Skeletal muscle tissue (tissue), 4 donors: ENCODE measurements around the gene SYNE1. TPM values are rescaled to one million over a fixed set of nuclear protein-coding genes. Genes with fewer than 3 reads are reported as not detected.
A peak's percentile ranks its signal among the peaks of the same experiment; 100 is the strongest.

Experiments
- H3K27ac ChIP-seq: one replicate; pipeline ENCODE4 v1.7.0; 2013; ENCODE audit warnings: mild to moderate bottlenecking, low read depth, low read length, inconsistent platforms
- H3K27me3 ChIP-seq, 3 donors: one replicate each; pipeline ENCODE4 v1.7.0; 2013; ENCODE audit warnings: low read length in 3 of 3; ENCODE audit not compliant: control insufficient read depth in 3 of 3, insufficient read depth in 3 of 3
- H3K36me3 ChIP-seq, 3 donors: one replicate each; pipeline ENCODE4 v1.7.0; 2013; ENCODE audit warnings: low read length in 3 of 3; ENCODE audit not compliant: control insufficient read depth in 3 of 3, insufficient read depth in 3 of 3
- H3K4me1 ChIP-seq, 3 donors: one replicate each; pipeline ENCODE4 v1.7.0; 2013; ENCODE audit warnings: low read length in 3 of 3, mild to moderate bottlenecking in 3 of 3; ENCODE audit not compliant: control insufficient read depth in 3 of 3, insufficient read depth in 3 of 3
- H3K4me3 ChIP-seq, 3 donors: one replicate each; pipeline ENCODE4 v1.7.0; 2013; ENCODE audit warnings: low read length in 3 of 3
- H3K9ac ChIP-seq, 3 donors: one replicate each; pipeline ENCODE4 v1.7.0; 2013; ENCODE audit warnings: low read length in 3 of 3, mild to moderate bottlenecking in 3 of 3, moderate library complexity in 2 of 3, low read depth in 1 of 3
- H3K9me3 ChIP-seq, 3 donors: one replicate each; pipeline ENCODE4 v1.7.0; 2013; ENCODE audit warnings: low read length in 3 of 3; ENCODE audit not compliant: control insufficient read depth in 3 of 3
- total RNA-seq: library from RNA; depleted of rRNA; stranded (reverse); fragments of >200 nt; gene quantifications from one replicate; pipeline ENCODE4 v1.2.3, GENCODE V29; 2014
- donor health status: Osteomylitis.

SYNE1 gene
- total RNA-seq, 1 donor from 2014 or later: 195 TPM

DNA sequence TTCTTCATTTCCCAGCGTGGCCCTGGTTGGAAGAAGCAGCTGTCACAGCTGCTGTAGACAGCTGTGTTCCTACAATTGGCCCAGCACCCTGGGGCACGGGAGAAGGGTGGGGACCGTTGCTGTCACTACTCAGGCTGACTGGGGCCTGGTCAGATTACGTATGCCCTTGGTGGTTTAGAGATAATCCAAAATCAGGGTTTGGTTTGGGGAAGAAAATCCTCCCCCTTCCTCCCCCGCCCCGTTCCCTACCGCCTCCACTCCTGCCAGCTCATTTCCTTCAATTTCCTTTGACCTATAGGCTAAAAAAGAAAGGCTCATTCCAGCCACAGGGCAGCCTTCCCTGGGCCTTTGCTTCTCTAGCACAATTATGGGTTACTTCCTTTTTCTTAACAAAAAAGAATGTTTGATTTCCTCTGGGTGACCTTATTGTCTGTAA, 537.0 kb downstream of the SYNE1 start:
- peaks cover 0 to 3% (median 0%) of the 10 kb centered on the region in 3 donors for H3K36me3 ChIP-seq
- H3K4me1 ChIP-seq: peaks cover 22 to 40% (median 24%) of the 10 kb centered on the region in 3 donors
- no peaks in the 10 kb centered on the region for H3K9me3 ChIP-seq
- peak overlapping the region in 1 of 3 donors; percentile 33 for H3K9ac ChIP-seq
- no peaks in the 10 kb centered on the region for H3K27me3 ChIP-seq
- H3K4me3 ChIP-seq: peak overlapping the region in 2 of 3 donors; percentile 20 to 24
- H3K27ac ChIP-seq: peak overlapping the region; percentile 80

DNA sequence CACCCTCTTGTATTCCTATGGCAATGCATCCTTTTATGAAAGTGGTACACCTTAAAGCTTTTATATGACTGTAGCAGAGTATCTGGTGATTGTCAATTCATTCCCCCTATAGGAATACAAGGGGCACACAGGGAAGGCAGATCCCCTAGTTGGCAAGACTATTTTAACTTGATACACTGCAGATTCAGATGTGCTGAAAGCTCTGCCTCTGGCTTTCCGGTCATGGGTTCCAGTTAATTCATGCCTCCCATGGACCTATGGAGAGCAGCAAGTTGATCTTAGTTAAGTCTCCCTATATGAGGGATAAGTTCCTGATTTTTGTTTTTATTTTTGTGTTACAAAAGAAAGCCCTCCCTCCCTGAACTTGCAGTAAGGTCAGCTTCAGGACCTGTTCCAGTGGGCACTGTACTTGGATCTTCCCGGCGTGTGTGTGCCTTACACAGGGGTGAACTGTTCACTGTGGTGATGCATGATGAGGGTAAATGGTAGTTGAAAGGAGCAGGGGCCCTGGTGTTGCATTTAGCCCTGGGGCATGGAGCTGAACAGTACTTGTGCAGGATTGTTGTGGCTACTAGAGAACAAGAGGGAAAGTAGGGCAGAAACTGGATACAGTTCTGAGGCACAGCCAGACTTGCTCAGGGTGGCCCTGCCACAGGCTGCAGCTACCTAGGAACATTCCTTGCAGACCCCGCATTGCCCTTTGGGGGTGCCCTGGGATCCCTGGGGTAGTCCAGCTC, 537.5 kb downstream of the SYNE1 start:
- peak overlapping the region; percentile 80 for H3K27ac ChIP-seq
- H3K9ac ChIP-seq: peak overlapping the region in 1 of 3 donors; percentile 33
- peak overlapping the region in 2 of 3 donors; percentile 20 to 24 for H3K4me3 ChIP-seq
- H3K4me1 ChIP-seq: peaks cover 26 to 45% (median 29%) of the 10 kb centered on the region in 3 donors
- H3K9me3 ChIP-seq: no peaks in the 10 kb centered on the region
- H3K27me3 ChIP-seq: no peaks in the 10 kb centered on the region
- H3K36me3 ChIP-seq: peaks cover 0 to 3% (median 0%) of the 10 kb centered on the region in 3 donors

GRCh38 chr6:152098683-152099082, 538.5 kb downstream of the SYNE1 start:
- Histone ChIP-seq H3K9ac (no peak overlapping the region), H3K27me3 (no peaks in the 10 kb centered on the region), H3K4me1 (peaks cover 28 to 49% (median 33%) of the 10 kb centered on the region in 3 donors), H3K27ac (no peak overlapping the region), H3K9me3 (no peaks in the 10 kb centered on the region), H3K36me3 (peaks cover 0 to 3% (median 0%) of the 10 kb centered on the region in 3 donors), H3K4me3 (no peak overlapping the region)

GRCh38 chr6:152096863-152097496, 540.2 kb downstream of the SYNE1 start:
- no peaks in the 10 kb centered on the region for H3K9me3 ChIP-seq
- H3K27ac ChIP-seq: no peak overlapping the region
- H3K4me3 ChIP-seq: no peak overlapping the region
- H3K27me3 ChIP-seq: no peaks in the 10 kb centered on the region
- H3K36me3 ChIP-seq: peaks cover 0 to 3% (median 0%) of the 10 kb centered on the region in 3 donors
- peaks cover 28 to 49% (median 33%) of the 10 kb centered on the region in 3 donors for H3K4me1 ChIP-seq
- no peak overlapping the region for H3K9ac ChIP-seq

DNA sequence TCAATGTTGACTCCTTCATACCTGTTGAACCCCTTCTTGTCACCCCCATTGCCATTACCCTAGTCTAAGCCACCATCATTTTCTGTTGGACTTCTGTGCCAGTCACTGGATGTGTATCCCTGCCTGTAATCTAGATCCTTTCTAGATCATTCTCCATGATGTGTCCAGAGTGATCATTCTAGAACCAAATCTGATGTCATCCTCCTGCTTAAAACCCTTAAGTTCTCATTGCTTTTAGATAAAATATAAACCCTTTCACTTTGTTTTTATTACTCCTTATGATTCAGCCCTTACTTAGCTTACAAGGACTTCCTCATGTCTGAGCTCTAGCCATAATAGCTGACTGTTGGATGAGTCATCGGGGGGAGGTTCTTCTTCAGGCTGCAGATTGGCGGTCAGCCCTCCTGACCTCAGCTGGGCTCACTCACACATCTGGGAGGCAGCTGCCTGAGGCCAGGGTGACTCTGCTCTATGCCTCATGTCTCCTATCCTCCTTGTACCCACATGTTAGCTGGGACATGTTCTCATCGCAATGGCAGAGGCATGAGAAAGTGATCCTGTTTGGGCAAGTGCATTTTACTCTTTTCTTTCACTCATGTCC, 542.1 kb downstream of the SYNE1 start:
- H3K9ac ChIP-seq: no peak overlapping the region
- H3K36me3 ChIP-seq: peaks cover 0 to 3% (median 0%) of the 10 kb centered on the region in 3 donors
- no peak overlapping the region for H3K4me3 ChIP-seq
- H3K9me3 ChIP-seq: no peaks in the 10 kb centered on the region
- H3K4me1 ChIP-seq: peaks cover 28 to 52% (median 34%) of the 10 kb centered on the region in 3 donors
- peak overlapping the region; percentile 59 for H3K27ac ChIP-seq
- no peaks in the 10 kb centered on the region for H3K27me3 ChIP-seq

GRCh38 chr6:152094276-152094675, 542.9 kb downstream of the SYNE1 start:
- H3K9ac ChIP-seq: no peak overlapping the region
- no peak overlapping the region for H3K27ac ChIP-seq
- H3K4me1 ChIP-seq: peaks cover 20 to 47% (median 26%) of the 10 kb centered on the region in 3 donors

GRCh38 chr6:152093711-152094110, 543.5 kb downstream of the SYNE1 start:
- Histone ChIP-seq H3K27me3 (no peaks in the 10 kb centered on the region), H3K4me1 (peaks cover 14 to 42% (median 24%) of the 10 kb centered on the region in 3 donors), H3K27ac (no peak overlapping the region), H3K4me3 (no peak overlapping the region), H3K9ac (no peak overlapping the region), H3K9me3 (no peaks in the 10 kb centered on the region), H3K36me3 (no peaks in the 10 kb centered on the region)

More at GRCh38 chr6:152094276-152094675, 542.9 kb downstream of the SYNE1 start:
- H3K27me3 ChIP-seq: no peaks in the 10 kb centered on the region
- H3K36me3 ChIP-seq: peaks cover 0 to 3% (median 0%) of the 10 kb centered on the region in 3 donors
- H3K4me3 ChIP-seq: no peak overlapping the region
- no peaks in the 10 kb centered on the region for H3K9me3 ChIP-seq

GRCh38 chr6:152091851-152092341, 545.3 kb downstream of the SYNE1 start:
- H3K27ac ChIP-seq: no peak overlapping the region
- H3K4me3 ChIP-seq: no peak overlapping the region
- H3K4me1 ChIP-seq: peaks cover 11 to 31% (median 18%) of the 10 kb centered on the region in 3 donors
- H3K27me3 ChIP-seq: no peaks in the 10 kb centered on the region
- no peaks in the 10 kb centered on the region for H3K9me3 ChIP-seq
- no peaks in the 10 kb centered on the region for H3K36me3 ChIP-seq
- no peak overlapping the region for H3K9ac ChIP-seq

DNA sequence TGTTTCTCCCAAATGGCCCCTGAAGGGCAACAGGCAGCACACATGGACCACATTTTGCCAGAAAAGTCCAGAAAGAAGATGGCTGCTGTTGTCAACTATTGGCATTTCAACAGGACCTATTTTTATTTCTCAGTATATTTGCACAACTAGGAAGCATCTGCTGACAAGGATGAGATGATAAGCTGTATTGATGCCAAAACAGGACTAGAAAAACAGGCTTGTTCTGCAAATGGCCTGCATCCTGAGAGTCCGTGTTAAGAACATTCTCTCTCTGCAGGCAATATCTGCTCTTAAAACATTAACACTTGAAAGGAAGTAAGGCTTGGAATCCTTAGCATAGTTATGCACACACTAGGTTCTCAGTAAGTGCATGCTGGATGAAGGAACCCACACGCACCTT, 546.0 kb downstream of the SYNE1 start:
- H3K4me1 ChIP-seq: peaks cover 11 to 26% (median 18%) of the 10 kb centered on the region in 3 donors
- no peak overlapping the region for H3K4me3 ChIP-seq
- H3K36me3 ChIP-seq: no peaks in the 10 kb centered on the region
- no peak overlapping the region for H3K27ac ChIP-seq
- no peak overlapping the region for H3K9ac ChIP-seq
- H3K27me3 ChIP-seq: no peaks in the 10 kb centered on the region
- H3K9me3 ChIP-seq: no peaks in the 10 kb centered on the region
